ENCODE results near the gene DOLPP1.
A peak's percentile ranks its signal among the peaks of the same experiment; 100 is the strongest.

Gene DOLPP1

GRCh38 chr9:129138144-129138462 is 57.2 kb downstream of the DOLPP1 start:
- no peak for DNase-seq (ENCODE audit: low spot score)
- FAIRE-seq: no peak

GRCh38 chr9:129138476-129139232 is 57.7 kb downstream of the DOLPP1 start:
- no peak for FAIRE-seq
- peak; percentile 35 for DNase-seq (ENCODE audit: low spot score)

GRCh38 chr9:129139233-129139992 is 58.5 kb downstream of the DOLPP1 start:
- peak; percentile 80 for DNase-seq (ENCODE audit: low spot score)

GRCh38 chr9:129139993-129140396 is 59.1 kb downstream of the DOLPP1 start:
- peak; percentile 90 for FAIRE-seq

More at GRCh38 chr9:129139233-129139992, 58.5 kb downstream of the DOLPP1 start:
- FAIRE-seq: peak; percentile 79

More at GRCh38 chr9:129139993-129140396, 59.1 kb downstream of the DOLPP1 start:
- peak; percentile 99 for DNase-seq (ENCODE audit: low spot score)
